Neural progenitor cell (in vitro differentiated cells): ENCODE results near the gene RAB40B. TPM values are rescaled to one million over a fixed set of nuclear protein-coding genes. Genes with fewer than 3 reads are reported as not detected.

Experiments used
- DNase-seq: peaks from one replicate; pipeline ENCODE4 v3.0.0-alpha.2; 2016; ENCODE audit warnings: low spot score
- H2AFZ ChIP-seq: fragments of 200-600 bp; sonication (generic); replicated peaks from 2 replicates; pipeline ENCODE4 v1.6.1; 2016; ENCODE audit warnings: antibody characterized with exemption
- H3F3A ChIP-seq: fragments of 200-600 bp; sonication (generic); 2 replicates; pipeline ENCODE4 v1.6.1; 2016; ENCODE audit warnings: antibody characterized with exemption, low read depth
- H3K27ac ChIP-seq: fragments of 200-600 bp; sonication (generic); 2 replicates; pipeline ENCODE4 v1.5.1; 2016; ENCODE audit warnings: mild to moderate bottlenecking
- H3K27me3 ChIP-seq: fragments of 200-600 bp; sonication (generic); 2 replicates; pipeline ENCODE4 v1.6.1; 2016; ENCODE audit warnings: mild to moderate bottlenecking, moderate library complexity
- H3K36me3 ChIP-seq: fragments of 200-600 bp; sonication (generic); 2 replicates; pipeline ENCODE4 v1.5.1; 2016
- H3K4me1 ChIP-seq: fragments of 200-600 bp; sonication (generic); 2 replicates; pipeline ENCODE4 v1.6.1; 2016; ENCODE audit warnings: mixed run types
- H3K4me2 ChIP-seq: fragments of 200-600 bp; sonication (generic); 2 replicates; pipeline ENCODE4 v1.6.1; 2016
- H3K4me3 ChIP-seq: fragments of 200-600 bp; sonication (generic); 2 replicates; pipeline ENCODE4 v1.5.1; 2016
- H3K79me2 ChIP-seq: fragments of 200-600 bp; sonication (generic); 2 replicates; pipeline ENCODE4 v1.6.1; 2016; ENCODE audit warnings: low read depth
- H3K9ac ChIP-seq: fragments of 200-600 bp; sonication (generic); 2 replicates; pipeline ENCODE4 v1.6.1; 2016
- H3K9me3 ChIP-seq: fragments of 200-600 bp; sonication (generic); 2 replicates; pipeline ENCODE4 v1.5.1; 2016; ENCODE audit warnings: low read depth
- H4K20me1 ChIP-seq: fragments of 200-600 bp; sonication (generic); 2 replicates; pipeline ENCODE4 v1.6.1; 2016; ENCODE audit warnings: low read depth
- H3K27ac Mint-ChIP-seq: 3 replicates; pipeline ENCODE4 v1.8.0; 2021; ENCODE audit warnings: mixed read lengths
- H3K27me3 Mint-ChIP-seq: 2 replicates; pipeline ENCODE4 v1.8.0; 2022; ENCODE audit warnings: low read depth, mild to moderate bottlenecking, inconsistent platforms, moderate library complexity, mixed read lengths; ENCODE audit not compliant: insufficient read depth
- H3K36me3 Mint-ChIP-seq: 3 replicates; pipeline ENCODE4 v1.8.0; 2021; ENCODE audit warnings: mixed read lengths
- H3K4me1 Mint-ChIP-seq: 3 replicates; pipeline ENCODE4 v1.8.0; 2021; ENCODE audit warnings: mixed read lengths
- H3K4me3 Mint-ChIP-seq: 3 replicates; pipeline ENCODE4 v1.8.0; 2021; ENCODE audit warnings: mild to moderate bottlenecking, moderate library complexity, mixed read lengths
- H3K9me3 Mint-ChIP-seq: 3 replicates; pipeline ENCODE4 v1.8.0; 2020; ENCODE audit warnings: mixed read lengths
- CTCF ChIP-seq: fragments of 200-600 bp; sonication (generic); IDR thresholded peaks from 2 replicates; pipeline ENCODE4 v1.5.1; 2017; ENCODE audit warnings: antibody characterized with exemption, mild to moderate bottlenecking
- EZH2 ChIP-seq: fragments of 200-600 bp; sonication (generic); IDR thresholded peaks from 2 replicates; pipeline ENCODE4 v1.6.1; 2017; ENCODE audit warnings: antibody characterized with exemption, mild to moderate bottlenecking, moderate library complexity
- EZH2phosphoT487 ChIP-seq: fragments of 200-600 bp; sonication (generic); IDR thresholded peaks from 2 replicates; pipeline ENCODE4 v1.6.1; 2017; ENCODE audit warnings: antibody characterized with exemption
- total RNA-seq: library from RNA; depleted of rRNA; stranded (reverse); fragments of >200 nt; gene quantifications from 2 replicates; pipeline ENCODE4 v1.2.3, GENCODE V29; 2015; ENCODE audit warnings: low replicate concordance

The RAB40B gene
- total RNA-seq, 1 donor from 2014 or later: 5.6 TPM

- Histone ChIP-seq H3K36me3 (no peaks in the 10 kb centered on the region), H3K9ac (no peak overlapping the region), H2AFZ (no peak overlapping the region), H3K4me1 (no peaks in the 10 kb centered on the region), H4K20me1 (peaks cover 4% of the 10 kb centered on the region), H3K4me3 (no peak overlapping the region), H3F3A (peaks cover 3% of the 10 kb centered on the region), H3K9me3 (no peaks in the 10 kb centered on the region), H3K27me3 (peaks cover 22% of the 10 kb centered on the region), H3K4me2 (no peak overlapping the region), H3K79me2 (no peaks in the 10 kb centered on the region), H3K27ac (no peak overlapping the region)
- H3K4me1 Mint-ChIP-seq: peaks cover 14% of the 10 kb centered on the region
- TF ChIP-seq EZH2: no peak
- no peak for TF ChIP-seq CTCF
- TF ChIP-seq EZH2phosphoT487: no peak
- DNase-seq: no peak
- no peaks in the 10 kb centered on the region for H3K36me3 Mint-ChIP-seq
- no peak overlapping the region for H3K27ac Mint-ChIP-seq
- peaks cover 23% of the 10 kb centered on the region for H3K27me3 Mint-ChIP-seq
- H3K9me3 Mint-ChIP-seq: no peaks in the 10 kb centered on the region
- H3K4me3 Mint-ChIP-seq: no peak overlapping the region
Observed at GRCh38 chr17:82703935-82704865, 5.7 kb upstream of the RAB40B start.

DNA sequence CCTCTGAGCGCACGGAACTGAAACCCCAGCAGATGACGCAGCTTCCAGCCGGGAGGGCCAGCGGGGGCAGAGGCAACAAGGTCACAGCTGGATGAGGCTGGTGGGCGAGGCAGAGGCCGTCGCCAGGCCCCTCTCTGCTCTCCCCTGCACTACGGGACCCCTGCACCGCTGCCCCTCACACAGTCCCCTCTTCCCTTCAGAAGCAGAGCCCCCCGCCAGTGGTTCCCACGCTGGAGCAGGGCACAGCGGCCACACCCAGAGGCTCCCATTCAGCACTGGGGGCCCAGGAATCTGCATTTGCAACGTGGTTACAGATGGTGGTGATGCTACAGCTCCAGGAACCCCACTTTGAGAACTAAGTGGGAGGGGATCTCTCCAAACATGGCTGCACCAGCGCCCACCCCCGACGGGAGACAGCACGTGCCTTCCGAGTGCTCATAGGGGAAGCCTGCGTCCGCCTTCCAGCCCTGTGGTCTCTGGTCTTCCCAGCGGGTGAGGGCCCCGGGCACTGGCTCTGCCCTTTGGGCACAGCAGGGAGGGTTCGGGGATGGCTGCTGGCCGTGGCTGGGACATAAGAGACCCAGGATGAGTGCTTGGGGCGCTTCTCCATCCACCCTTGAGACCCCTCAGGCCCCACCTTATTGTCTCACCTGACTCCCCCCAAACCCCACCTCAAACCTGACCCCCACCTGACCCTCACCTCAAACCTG lies 4.7 kb upstream of the RAB40B start:
- Mint-ChIP-seq H3K4me1 (peaks cover 14% of the 10 kb centered on the region), H3K27ac (no peak overlapping the region), H3K27me3 (peaks cover 25% of the 10 kb centered on the region), H3K4me3 (no peak overlapping the region), H3K36me3 (no peaks in the 10 kb centered on the region), H3K9me3 (no peaks in the 10 kb centered on the region)
- H3F3A ChIP-seq: peaks cover 3% of the 10 kb centered on the region
- H3K9me3 ChIP-seq: no peaks in the 10 kb centered on the region
- no peak overlapping the region for H3K4me3 ChIP-seq
- H3K4me2 ChIP-seq: no peak overlapping the region
- H3K27me3 ChIP-seq: peaks cover 28% of the 10 kb centered on the region
- H2AFZ ChIP-seq: no peak overlapping the region
- no peak for TF ChIP-seq EZH2phosphoT487
- no peak for TF ChIP-seq EZH2
- no peak for TF ChIP-seq CTCF
- no peak overlapping the region for H3K27ac ChIP-seq
- H3K79me2 ChIP-seq: no peaks in the 10 kb centered on the region
- no peak for DNase-seq
- no peaks in the 10 kb centered on the region for H3K36me3 ChIP-seq
- no peak overlapping the region for H3K9ac ChIP-seq
- peaks cover 4% of the 10 kb centered on the region for H4K20me1 ChIP-seq
- H3K4me1 ChIP-seq: no peaks in the 10 kb centered on the region

GRCh38 chr17:82702231-82702927 lies 3.9 kb upstream of the RAB40B start:
- H3K27me3 ChIP-seq: peaks cover 36% of the 10 kb centered on the region
- no peak overlapping the region for H3K27ac ChIP-seq
- H3K4me3 ChIP-seq: no peak overlapping the region
- DNase-seq: no peak
- H3K36me3 ChIP-seq: no peaks in the 10 kb centered on the region
- no peaks in the 10 kb centered on the region for H3K79me2 ChIP-seq
- peaks cover 4% of the 10 kb centered on the region for H4K20me1 ChIP-seq
- no peak overlapping the region for H2AFZ ChIP-seq
- no peaks in the 10 kb centered on the region for H3K9me3 ChIP-seq
- H3K4me3 Mint-ChIP-seq: no peak overlapping the region
- peaks cover 3% of the 10 kb centered on the region for H3F3A ChIP-seq
- H3K9ac ChIP-seq: no peak overlapping the region
- H3K27ac Mint-ChIP-seq: no peak overlapping the region
- no peaks in the 10 kb centered on the region for H3K9me3 Mint-ChIP-seq
- peaks cover 9% of the 10 kb centered on the region for H3K4me1 Mint-ChIP-seq
- H3K27me3 Mint-ChIP-seq: peaks cover 21% of the 10 kb centered on the region
- H3K36me3 Mint-ChIP-seq: no peaks in the 10 kb centered on the region
- H3K4me1 ChIP-seq: peaks cover 4% of the 10 kb centered on the region
- H3K4me2 ChIP-seq: no peak overlapping the region
- TF ChIP-seq EZH2 (no peak), CTCF (no peak), EZH2phosphoT487 (no peak)
